PC-9 (cell line): ENCODE data around the gene CEP350.

ENCODE experiments used
- EZH2 ChIP-seq: fragments of 200-600 bp; sonication (generic); IDR thresholded peaks from 2 replicates; pipeline ENCODE4 v1.8.0; 2017; ENCODE audit warnings: antibody characterized with exemption, low read depth
- TF ChIP-seq, protein P1 (sequence below): fragments of 200-600 bp; sonication (generic); conservative IDR thresholded peaks from 2 replicates; pipeline ENCODE4 v1.6.1; 2017; ENCODE audit warnings: mixed run types, antibody characterized with exemption, mild to moderate bottlenecking, moderate library complexity

DNA sequence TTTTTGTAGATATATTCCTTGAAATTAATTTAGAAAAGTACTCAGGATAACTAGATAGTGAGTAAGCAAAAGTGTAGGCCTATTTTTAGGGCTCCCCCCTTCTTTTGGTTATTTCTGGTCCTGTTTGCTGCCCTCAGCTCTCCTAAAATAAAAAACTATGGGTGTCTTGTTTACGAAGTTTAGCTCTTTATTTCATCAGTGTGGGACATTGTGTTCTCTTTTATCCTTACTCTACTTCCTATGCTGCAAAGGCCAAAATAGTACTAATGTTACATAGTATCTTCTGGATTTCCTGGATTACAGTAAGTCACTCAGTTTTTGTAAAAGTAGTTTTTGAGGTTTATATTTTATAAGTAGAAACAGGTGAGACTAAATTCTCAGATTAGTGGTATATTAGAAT is 15.4 kb downstream of the CEP350 start:
- TF ChIP-seq, protein P1, sequence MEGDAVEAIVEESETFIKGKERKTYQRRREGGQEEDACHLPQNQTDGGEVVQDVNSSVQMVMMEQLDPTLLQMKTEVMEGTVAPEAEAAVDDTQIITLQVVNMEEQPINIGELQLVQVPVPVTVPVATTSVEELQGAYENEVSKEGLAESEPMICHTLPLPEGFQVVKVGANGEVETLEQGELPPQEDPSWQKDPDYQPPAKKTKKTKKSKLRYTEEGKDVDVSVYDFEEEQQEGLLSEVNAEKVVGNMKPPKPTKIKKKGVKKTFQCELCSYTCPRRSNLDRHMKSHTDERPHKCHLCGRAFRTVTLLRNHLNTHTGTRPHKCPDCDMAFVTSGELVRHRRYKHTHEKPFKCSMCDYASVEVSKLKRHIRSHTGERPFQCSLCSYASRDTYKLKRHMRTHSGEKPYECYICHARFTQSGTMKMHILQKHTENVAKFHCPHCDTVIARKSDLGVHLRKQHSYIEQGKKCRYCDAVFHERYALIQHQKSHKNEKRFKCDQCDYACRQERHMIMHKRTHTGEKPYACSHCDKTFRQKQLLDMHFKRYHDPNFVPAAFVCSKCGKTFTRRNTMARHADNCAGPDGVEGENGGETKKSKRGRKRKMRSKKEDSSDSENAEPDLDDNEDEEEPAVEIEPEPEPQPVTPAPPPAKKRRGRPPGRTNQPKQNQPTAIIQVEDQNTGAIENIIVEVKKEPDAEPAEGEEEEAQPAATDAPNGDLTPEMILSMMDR, result no peak
- TF ChIP-seq EZH2, result no peak
